Fibroblast of lung (primary cell): Measurements from ENCODE around the gene CYTH1. TPM values are rescaled to one million over a fixed set of nuclear protein-coding genes. Genes with fewer than 3 reads are reported as not detected.

Experiments used
- DNase-seq, 2 donors: peaks; one replicate each; pipeline versions ENCODE4 v3.0.0 to v3.0.0-alpha.2; 2010; ENCODE audit warnings: low read depth in 2 of 2
- H2AFZ ChIP-seq: 2 replicates; pipeline ENCODE4 v1.5.1; 2012; ENCODE audit warnings: low read length, control low read depth, inconsistent platforms
- H3K27ac ChIP-seq: 2 replicates; pipeline ENCODE4 v1.5.1; 2011; ENCODE audit warnings: low read length, control low read depth; ENCODE audit not compliant: insufficient read depth
- H3K27me3 ChIP-seq: 2 replicates; pipeline ENCODE4 v1.5.1; 2011; ENCODE audit warnings: mild to moderate bottlenecking, low read length; ENCODE audit not compliant: control insufficient read depth, insufficient read depth
- H3K36me3 ChIP-seq: 2 replicates; pipeline ENCODE4 v1.5.1; 2011; ENCODE audit warnings: low read length; ENCODE audit not compliant: control insufficient read depth, insufficient read depth
- H3K4me1 ChIP-seq: 2 replicates; pipeline ENCODE4 v1.5.1; 2011; ENCODE audit warnings: low read length; ENCODE audit not compliant: control insufficient read depth, insufficient read depth; ENCODE audit errors: extremely low read depth
- H3K4me2 ChIP-seq: 2 replicates; pipeline ENCODE4 v1.5.1; 2011; ENCODE audit warnings: low read length, control low read depth; ENCODE audit not compliant: insufficient read depth; ENCODE audit errors: extremely low read depth
- H3K4me3 ChIP-seq, 4 experiments: fragments of 200-600 bp in 1 of 4; sonication (generic) in 1 of 4; replicated peaks in 1 of 4; 2 replicates each; pipeline ENCODE4 v1.5.1; 2011 to 2016; ENCODE audit warnings: low read length in 4 of 4, low read depth in 3 of 4, mild to moderate bottlenecking in 3 of 4, control low read depth in 2 of 4, inconsistent platforms in 1 of 4, mixed read lengths in 1 of 4; ENCODE audit not compliant: insufficient read depth in 1 of 4; ENCODE audit errors: control extremely low read depth in 1 of 4
- H3K79me2 ChIP-seq: 2 replicates; pipeline ENCODE4 v1.5.1; 2012; ENCODE audit warnings: mild to moderate bottlenecking, low read length, inconsistent platforms; ENCODE audit not compliant: control insufficient read depth, insufficient read depth
- H3K9ac ChIP-seq: 2 replicates; pipeline ENCODE4 v1.5.1; 2011; ENCODE audit warnings: mild to moderate bottlenecking, low read length, control low read depth; ENCODE audit not compliant: insufficient read depth
- H3K9me3 ChIP-seq: 2 replicates; pipeline ENCODE4 v1.5.1; 2012; ENCODE audit warnings: low read depth, low read length; ENCODE audit not compliant: control insufficient read depth, insufficient read depth
- H4K20me1 ChIP-seq: 2 replicates; pipeline ENCODE4 v1.5.1; 2011; ENCODE audit warnings: low read length; ENCODE audit not compliant: control insufficient read depth, insufficient read depth; ENCODE audit errors: extremely low read depth
- EZH2 ChIP-seq: IDR thresholded peaks from 2 replicates; pipeline ENCODE4 v1.5.1; 2012; ENCODE audit warnings: low read length, control low read depth, mild to moderate bottlenecking; ENCODE audit errors: missing control alignments
- polyA plus RNA-seq, 2 donors: library from polyadenylated mRNA; depleted of rRNA in 1 of 2; stranded (reverse) in 1 of 2; unstranded in 1 of 2; fragments of >200 nt; gene quantifications; 2 replicates each; pipeline ENCODE4 v1.2.1, GENCODE V29; 2011 to 2012; ENCODE audit warnings: missing spikeins in 1 of 2
- total RNA-seq: library from RNA; depleted of rRNA; stranded (reverse); fragments of >200 nt; gene quantifications from 2 replicates; pipeline ENCODE4 v1.2.1, GENCODE V29; 2014
- TF ChIP-seq, protein P1 (sequence below), 2 donors: IDR thresholded peaks in 1 of 2; conservative IDR thresholded peaks in 1 of 2; 1 replicate in 1 of 2; 2 replicates in 1 of 2; pipeline ENCODE4 v1.5.1; 2011 to 2012; ENCODE audit warnings: low read length in 2 of 2, control low read depth in 1 of 2, inconsistent platforms in 1 of 2, low read depth in 1 of 2, mild to moderate bottlenecking in 1 of 2

CYTH1 gene
- total and polyA plus RNA-seq, 2 donors (not counting 1 experiment from before 2014, with no cell fraction given): 8.9 to 9.9 TPM

DNA sequence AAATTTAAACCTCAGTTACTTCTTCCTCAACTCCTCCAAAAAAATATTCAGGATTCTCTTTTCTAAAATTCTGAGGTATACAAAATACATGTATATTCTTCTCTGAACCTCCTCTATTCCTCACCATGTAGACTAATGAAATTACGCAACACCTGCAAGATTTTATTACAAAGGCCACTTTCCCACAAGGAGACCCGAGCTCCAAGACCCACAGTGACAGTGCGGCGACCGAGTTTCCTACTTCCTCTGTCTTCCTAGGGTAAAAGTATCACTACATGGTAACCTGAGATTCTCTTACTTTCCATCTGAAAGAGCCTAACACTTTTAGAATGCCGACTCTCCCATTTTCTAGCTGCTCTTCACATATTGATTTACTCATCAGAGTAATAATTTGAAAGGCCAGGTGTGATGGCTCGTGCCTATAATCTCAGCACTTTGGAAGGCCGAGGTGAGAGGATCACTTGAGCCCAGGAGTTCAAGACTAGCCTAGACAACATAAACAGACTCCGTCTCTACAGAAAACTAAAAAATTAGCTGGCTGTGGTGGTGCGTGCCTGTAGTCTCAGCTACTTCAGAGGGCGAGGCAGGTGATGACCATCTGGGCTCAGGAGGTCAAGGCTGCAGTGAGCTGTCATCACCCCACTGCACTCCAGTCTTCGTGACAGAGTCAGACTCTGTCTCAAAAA lies 35.7 kb downstream of the CYTH1 start:
- TF ChIP-seq, protein P1, sequence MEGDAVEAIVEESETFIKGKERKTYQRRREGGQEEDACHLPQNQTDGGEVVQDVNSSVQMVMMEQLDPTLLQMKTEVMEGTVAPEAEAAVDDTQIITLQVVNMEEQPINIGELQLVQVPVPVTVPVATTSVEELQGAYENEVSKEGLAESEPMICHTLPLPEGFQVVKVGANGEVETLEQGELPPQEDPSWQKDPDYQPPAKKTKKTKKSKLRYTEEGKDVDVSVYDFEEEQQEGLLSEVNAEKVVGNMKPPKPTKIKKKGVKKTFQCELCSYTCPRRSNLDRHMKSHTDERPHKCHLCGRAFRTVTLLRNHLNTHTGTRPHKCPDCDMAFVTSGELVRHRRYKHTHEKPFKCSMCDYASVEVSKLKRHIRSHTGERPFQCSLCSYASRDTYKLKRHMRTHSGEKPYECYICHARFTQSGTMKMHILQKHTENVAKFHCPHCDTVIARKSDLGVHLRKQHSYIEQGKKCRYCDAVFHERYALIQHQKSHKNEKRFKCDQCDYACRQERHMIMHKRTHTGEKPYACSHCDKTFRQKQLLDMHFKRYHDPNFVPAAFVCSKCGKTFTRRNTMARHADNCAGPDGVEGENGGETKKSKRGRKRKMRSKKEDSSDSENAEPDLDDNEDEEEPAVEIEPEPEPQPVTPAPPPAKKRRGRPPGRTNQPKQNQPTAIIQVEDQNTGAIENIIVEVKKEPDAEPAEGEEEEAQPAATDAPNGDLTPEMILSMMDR (conservative IDR thresholded peaks at IDR 0.05 in 1 of 2, IDR thresholded peaks at IDR 0.05 in 1 of 2; ENCODE audit: low read depth in 1 of 2, low read length in 2 of 2): no peak
- TF ChIP-seq EZH2: no peak
- Histone ChIP-seq H3K4me1 (peaks cover 4% of the 10 kb centered on the region), H3K9ac (no peak overlapping the region), H4K20me1 (no peaks in the 10 kb centered on the region), H3K27ac (no peak overlapping the region), H3K9me3 (no peaks in the 10 kb centered on the region), H3K79me2 (no peaks in the 10 kb centered on the region), H3K36me3 (no peaks in the 10 kb centered on the region), H3K4me2 (no peak overlapping the region), H3K4me3 (no peak overlapping the region), H2AFZ (no peak overlapping the region), H3K27me3 (no peaks in the 10 kb centered on the region)
- DNase-seq: no peak

DNA sequence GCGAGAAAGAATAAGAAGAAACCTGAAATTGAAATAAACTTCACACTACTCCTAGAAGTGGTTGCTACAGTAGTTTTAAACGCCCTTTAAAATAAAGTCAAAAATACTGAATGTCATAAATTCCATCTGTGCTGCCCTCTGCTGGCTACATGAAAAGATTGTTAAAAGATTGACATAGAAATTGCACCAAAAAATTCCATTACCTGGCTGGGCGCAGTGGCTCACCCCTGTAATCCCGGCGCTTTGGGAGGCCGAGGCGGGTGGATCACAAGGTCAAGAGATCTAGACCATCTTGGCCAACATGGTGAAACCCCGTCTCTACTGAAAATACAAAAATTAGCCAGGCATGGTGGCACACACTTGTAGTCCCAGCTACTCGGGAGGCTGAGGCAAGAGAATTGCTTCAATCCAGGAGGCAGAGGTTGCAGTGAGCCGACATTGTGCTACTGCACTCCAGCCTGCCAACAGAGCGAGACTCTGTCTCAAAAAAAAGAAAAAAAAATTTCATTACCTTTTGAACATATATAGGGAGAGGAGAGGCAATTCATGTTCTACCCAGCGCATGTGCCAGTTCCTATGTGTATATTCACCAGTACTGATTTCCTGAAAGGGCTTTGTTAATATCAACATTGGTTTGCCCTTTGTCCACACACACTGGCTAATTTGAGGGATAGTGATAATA lies 36.5 kb downstream of the CYTH1 start:
- no peaks in the 10 kb centered on the region for H4K20me1 ChIP-seq
- no peaks in the 10 kb centered on the region for H3K79me2 ChIP-seq
- H3K4me3 ChIP-seq: no peak overlapping the region

DNA sequence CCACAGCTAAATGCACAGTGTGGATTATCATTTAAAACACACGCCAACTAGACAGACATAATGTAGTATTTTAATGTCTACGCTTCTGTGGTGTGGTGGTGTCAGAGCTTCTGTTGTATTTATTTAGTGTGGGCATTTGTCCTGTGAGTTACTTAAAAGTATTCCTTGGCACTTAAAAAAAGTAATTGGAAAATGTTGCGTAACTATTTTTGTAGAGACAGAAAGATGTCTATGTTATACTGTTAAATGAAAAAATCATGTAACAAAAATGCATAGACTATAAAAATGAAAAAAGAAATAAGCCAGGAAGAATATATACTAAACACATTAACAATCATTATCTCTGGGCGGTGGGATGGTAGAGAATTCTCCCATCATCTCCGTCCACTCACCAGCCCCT lies 39.2 kb downstream of the CYTH1 start:
- no peak overlapping the region for H3K9ac ChIP-seq
- H2AFZ ChIP-seq: no peak overlapping the region
- H3K79me2 ChIP-seq: no peaks in the 10 kb centered on the region
- TF ChIP-seq, protein P1 (conservative IDR thresholded peaks at IDR 0.05 in 1 of 2, IDR thresholded peaks at IDR 0.05 in 1 of 2; ENCODE audit: low read depth in 1 of 2, low read length in 2 of 2): no peak
- TF ChIP-seq EZH2: no peak
- DNase-seq: no peak
- H3K27ac ChIP-seq: no peak overlapping the region
- H3K36me3 ChIP-seq: no peaks in the 10 kb centered on the region
- H3K27me3 ChIP-seq: no peaks in the 10 kb centered on the region
- H3K4me1 ChIP-seq: no peaks in the 10 kb centered on the region
- no peaks in the 10 kb centered on the region for H4K20me1 ChIP-seq
- no peak overlapping the region for H3K4me2 ChIP-seq
- H3K4me3 ChIP-seq: no peak overlapping the region
- no peaks in the 10 kb centered on the region for H3K9me3 ChIP-seq

More for the DNA sequence above, 36.5 kb downstream of the CYTH1 start:
- H3K4me2 ChIP-seq: no peak overlapping the region
- no peak for TF ChIP-seq EZH2
- TF ChIP-seq, protein P1 (conservative IDR thresholded peaks at IDR 0.05 in 1 of 2, IDR thresholded peaks at IDR 0.05 in 1 of 2; ENCODE audit: low read depth in 1 of 2, low read length in 2 of 2): peak; percentile 29 to 59
- H2AFZ ChIP-seq: no peak overlapping the region
- peaks cover 4% of the 10 kb centered on the region for H3K4me1 ChIP-seq
- no peaks in the 10 kb centered on the region for H3K36me3 ChIP-seq
- no peaks in the 10 kb centered on the region for H3K27me3 ChIP-seq
- H3K9ac ChIP-seq: no peak overlapping the region
- no peak overlapping the region for H3K27ac ChIP-seq
- H3K9me3 ChIP-seq: no peaks in the 10 kb centered on the region
- peak; percentile 19 to 62 for DNase-seq
